ENCODE results near the gene GSTO2.

GSTO2 gene

GRCh38 chr10:104268713-104269645 lies at the start of gene GSTO2 (continued):
- TF ChIP-seq, protein P1, sequence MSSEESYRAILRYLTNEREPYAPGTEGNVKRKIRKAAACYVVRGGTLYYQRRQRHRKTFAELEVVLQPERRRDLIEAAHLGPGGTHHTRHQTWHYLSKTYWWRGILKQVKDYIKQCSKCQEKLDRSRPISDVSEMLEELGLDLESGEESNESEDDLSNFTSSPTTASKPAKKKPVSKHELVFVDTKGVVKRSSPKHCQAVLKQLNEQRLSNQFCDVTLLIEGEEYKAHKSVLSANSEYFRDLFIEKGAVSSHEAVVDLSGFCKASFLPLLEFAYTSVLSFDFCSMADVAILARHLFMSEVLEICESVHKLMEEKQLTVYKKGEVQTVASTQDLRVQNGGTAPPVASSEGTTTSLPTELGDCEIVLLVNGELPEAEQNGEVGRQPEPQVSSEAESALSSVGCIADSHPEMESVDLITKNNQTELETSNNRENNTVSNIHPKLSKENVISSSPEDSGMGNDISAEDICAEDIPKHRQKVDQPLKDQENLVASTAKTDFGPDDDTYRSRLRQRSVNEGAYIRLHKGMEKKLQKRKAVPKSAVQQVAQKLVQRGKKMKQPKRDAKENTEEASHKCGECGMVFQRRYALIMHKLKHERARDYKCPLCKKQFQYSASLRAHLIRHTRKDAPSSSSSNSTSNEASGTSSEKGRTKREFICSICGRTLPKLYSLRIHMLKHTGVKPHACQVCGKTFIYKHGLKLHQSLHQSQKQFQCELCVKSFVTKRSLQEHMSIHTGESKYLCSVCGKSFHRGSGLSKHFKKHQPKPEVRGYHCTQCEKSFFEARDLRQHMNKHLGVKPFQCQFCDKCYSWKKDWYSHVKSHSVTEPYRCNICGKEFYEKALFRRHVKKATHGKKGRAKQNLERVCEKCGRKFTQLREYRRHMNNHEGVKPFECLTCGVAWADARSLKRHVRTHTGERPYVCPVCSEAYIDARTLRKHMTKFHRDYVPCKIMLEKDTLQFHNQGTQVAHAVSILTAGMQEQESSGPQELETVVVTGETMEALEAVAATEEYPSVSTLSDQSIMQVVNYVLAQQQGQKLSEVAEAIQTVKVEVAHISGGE (tag by site-specific recombination; conservative IDR thresholded peaks at IDR 0.05; ENCODE audit: low read depth), result peak; percentile 94
- no peak for TF ChIP-seq OSR2 (tag by site-specific recombination; IDR thresholded peaks at IDR 0.05)
- TF ChIP-seq ZNF704 (tag by site-specific recombination; IDR thresholded peaks at IDR 0.05), result peak; percentile 90
- 0 out of 2 replicates have a peak, but pooled peaks have one; percentile 52 for TF ChIP-seq ZBTB7A (tag by site-specific recombination; IDR thresholded peaks at IDR 0.05; ENCODE audit: low read depth)
- no peak for TF ChIP-seq ZNF777 (tag by site-specific recombination; IDR thresholded peaks at IDR 0.05; ENCODE audit: borderline replicate concordance)
- TF ChIP-seq SP3 (tag by site-specific recombination; IDR thresholded peaks at IDR 0.05), result peak; percentile 95
- TF ChIP-seq, protein P2, sequence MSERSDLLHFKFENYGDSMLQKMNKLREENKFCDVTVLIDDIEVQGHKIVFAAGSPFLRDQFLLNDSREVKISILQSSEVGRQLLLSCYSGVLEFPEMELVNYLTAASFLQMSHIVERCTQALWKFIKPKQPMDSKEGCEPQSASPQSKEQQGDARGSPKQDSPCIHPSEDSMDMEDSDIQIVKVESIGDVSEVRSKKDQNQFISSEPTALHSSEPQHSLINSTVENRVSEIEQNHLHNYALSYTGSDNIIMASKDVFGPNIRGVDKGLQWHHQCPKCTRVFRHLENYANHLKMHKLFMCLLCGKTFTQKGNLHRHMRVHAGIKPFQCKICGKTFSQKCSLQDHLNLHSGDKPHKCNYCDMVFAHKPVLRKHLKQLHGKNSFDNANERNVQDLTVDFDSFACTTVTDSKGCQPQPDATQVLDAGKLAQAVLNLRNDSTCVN (tag by site-specific recombination; optimal IDR thresholded peaks at IDR 0.05), result peak; percentile 19
- no peak for TF ChIP-seq ZNF274 (IDR thresholded peaks at IDR 0.05; ENCODE audit: low read length)
- no peak for TF ChIP-seq ZNF274 (tag by site-specific recombination; IDR thresholded peaks at IDR 0.05; ENCODE audit: borderline replicate concordance)
- TF ChIP-seq BCL11B (tag by site-specific recombination; IDR thresholded peaks at IDR 0.05; ENCODE audit: low read depth), result no peak
- TF ChIP-seq GLIS1 (tag by site-specific recombination; IDR thresholded peaks at IDR 0.05), result peak; percentile 53; the same call in 1 of the 2 replicates
- TF ChIP-seq, protein P3, sequence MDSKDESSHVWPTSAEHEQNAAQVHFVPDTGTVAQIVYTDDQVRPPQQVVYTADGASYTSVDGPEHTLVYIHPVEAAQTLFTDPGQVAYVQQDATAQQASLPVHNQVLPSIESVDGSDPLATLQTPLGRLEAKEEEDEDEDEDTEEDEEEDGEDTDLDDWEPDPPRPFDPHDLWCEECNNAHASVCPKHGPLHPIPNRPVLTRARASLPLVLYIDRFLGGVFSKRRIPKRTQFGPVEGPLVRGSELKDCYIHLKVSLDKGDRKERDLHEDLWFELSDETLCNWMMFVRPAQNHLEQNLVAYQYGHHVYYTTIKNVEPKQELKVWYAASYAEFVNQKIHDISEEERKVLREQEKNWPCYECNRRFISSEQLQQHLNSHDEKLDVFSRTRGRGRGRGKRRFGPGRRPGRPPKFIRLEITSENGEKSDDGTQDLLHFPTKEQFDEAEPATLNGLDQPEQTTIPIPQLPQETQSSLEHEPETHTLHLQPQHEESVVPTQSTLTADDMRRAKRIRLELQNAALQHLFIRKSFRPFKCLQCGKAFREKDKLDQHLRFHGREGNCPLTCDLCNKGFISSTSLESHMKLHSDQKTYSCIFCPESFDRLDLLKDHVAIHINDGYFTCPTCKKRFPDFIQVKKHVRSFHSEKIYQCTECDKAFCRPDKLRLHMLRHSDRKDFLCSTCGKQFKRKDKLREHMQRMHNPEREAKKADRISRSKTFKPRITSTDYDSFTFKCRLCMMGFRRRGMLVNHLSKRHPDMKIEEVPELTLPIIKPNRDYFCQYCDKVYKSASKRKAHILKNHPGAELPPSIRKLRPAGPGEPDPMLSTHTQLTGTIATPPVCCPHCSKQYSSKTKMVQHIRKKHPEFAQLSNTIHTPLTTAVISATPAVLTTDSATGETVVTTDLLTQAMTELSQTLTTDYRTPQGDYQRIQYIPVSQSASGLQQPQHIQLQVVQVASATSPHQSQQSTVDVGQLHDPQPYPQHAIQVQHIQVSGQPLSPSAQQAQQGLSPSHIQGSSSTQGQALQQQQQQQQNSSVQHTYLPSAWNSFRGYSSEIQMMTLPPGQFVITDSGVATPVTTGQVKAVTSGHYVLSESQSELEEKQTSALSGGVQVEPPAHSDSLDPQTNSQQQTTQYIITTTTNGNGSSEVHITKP (tag by site-specific recombination; IDR thresholded peaks at IDR 0.05), result peak; percentile 98
- peak; percentile 64; the same call in 1 of the 2 replicates for TF ChIP-seq ZSCAN30 (tag by site-specific recombination; IDR thresholded peaks at IDR 0.05)
- TF ChIP-seq ZNF660 (tag by site-specific recombination; IDR thresholded peaks at IDR 0.05), result peak; percentile 59; the same call in 1 of the 2 replicates
- TF ChIP-seq ZNF585B (tag by site-specific recombination; IDR thresholded peaks at IDR 0.05), result no peak
- TF ChIP-seq, protein P4, sequence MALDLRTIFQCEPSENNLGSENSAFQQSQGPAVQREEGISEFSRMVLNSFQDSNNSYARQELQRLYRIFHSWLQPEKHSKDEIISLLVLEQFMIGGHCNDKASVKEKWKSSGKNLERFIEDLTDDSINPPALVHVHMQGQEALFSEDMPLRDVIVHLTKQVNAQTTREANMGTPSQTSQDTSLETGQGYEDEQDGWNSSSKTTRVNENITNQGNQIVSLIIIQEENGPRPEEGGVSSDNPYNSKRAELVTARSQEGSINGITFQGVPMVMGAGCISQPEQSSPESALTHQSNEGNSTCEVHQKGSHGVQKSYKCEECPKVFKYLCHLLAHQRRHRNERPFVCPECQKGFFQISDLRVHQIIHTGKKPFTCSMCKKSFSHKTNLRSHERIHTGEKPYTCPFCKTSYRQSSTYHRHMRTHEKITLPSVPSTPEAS (tag by site-specific recombination; IDR thresholded peaks at IDR 0.05), result no peak
- 0 out of 2 replicates have a peak, but pooled peaks have one; percentile 23 for TF ChIP-seq ZBTB8A (tag by site-specific recombination; IDR thresholded peaks at IDR 0.05)
- TF ChIP-seq, protein P5, sequence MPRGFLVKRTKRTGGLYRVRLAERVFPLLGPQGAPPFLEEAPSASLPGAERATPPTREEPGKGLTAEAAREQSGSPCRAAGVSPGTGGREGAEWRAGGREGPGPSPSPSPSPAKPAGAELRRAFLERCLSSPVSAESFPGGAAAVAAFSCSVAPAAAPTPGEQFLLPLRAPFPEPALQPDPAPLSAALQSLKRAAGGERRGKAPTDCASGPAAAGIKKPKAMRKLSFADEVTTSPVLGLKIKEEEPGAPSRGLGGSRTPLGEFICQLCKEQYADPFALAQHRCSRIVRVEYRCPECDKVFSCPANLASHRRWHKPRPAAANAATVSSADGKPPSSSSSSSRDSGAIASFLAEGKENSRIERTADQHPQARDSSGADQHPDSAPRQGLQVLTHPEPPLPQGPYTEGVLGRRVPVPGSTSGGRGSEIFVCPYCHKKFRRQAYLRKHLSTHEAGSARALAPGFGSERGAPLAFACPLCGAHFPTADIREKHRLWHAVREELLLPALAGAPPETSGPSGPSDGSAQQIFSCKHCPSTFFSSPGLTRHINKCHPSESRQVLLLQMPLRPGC (tag by site-specific recombination; IDR thresholded peaks at IDR 0.05), result no peak
- TF ChIP-seq SP7 (tag by site-specific recombination; IDR thresholded peaks at IDR 0.05), result peak; percentile 11; the same call in 1 of the 2 replicates
- no peak for TF ChIP-seq ZNF302 (tag by site-specific recombination; IDR thresholded peaks at IDR 0.05; ENCODE audit: low read depth)
- TF ChIP-seq ZNF596 (tag by site-specific recombination; IDR thresholded peaks at IDR 0.05), result no peak
- peak; percentile 86 for TF ChIP-seq ZNF692 (tag by site-specific recombination; IDR thresholded peaks at IDR 0.05)
- no peak for TF ChIP-seq ZNF311 (tag by site-specific recombination; IDR thresholded peaks at IDR 0.05; ENCODE audit: borderline replicate concordance)
- peak; percentile 97 for TF ChIP-seq ZEB2 (tag by site-specific recombination; IDR thresholded peaks at IDR 0.05)
